Mammary epithelial cell (primary cell): ENCODE data around the gene SCN4B.

Source experiments
- CTCF ChIP-seq, 2 donors: IDR thresholded peaks in 1 of 2; conservative IDR thresholded peaks in 1 of 2; 2 replicates each; pipeline ENCODE4 v1.5.1; 2011 to 2012; ENCODE audit warnings: inconsistent platforms in 2 of 2, low read length in 2 of 2, mild to moderate bottlenecking in 2 of 2, control low read depth in 1 of 2, low read depth in 1 of 2; ENCODE audit not compliant: insufficient read depth in 1 of 2; ENCODE audit errors: extremely low read depth in 1 of 2
- EZH2 ChIP-seq: IDR thresholded peaks from 2 replicates; pipeline ENCODE4 v1.6.1; 2012; ENCODE audit warnings: low read length, inconsistent platforms, borderline replicate concordance

GRCh38 chr11:118104491-118104890 lies 48.1 kb downstream of the SCN4B start:
- TF ChIP-seq CTCF (conservative IDR thresholded peaks at IDR 0.05 in 1 of 2, IDR thresholded peaks at IDR 0.05 in 1 of 2; ENCODE audit: extremely low read depth in 1 of 2, insufficient read depth in 1 of 2, low read depth in 1 of 2, low read length in 2 of 2) (no peak), EZH2 (no peak)
